Mesodermal cell (in vitro differentiated cells): Measurements from ENCODE around the gene TRIM4.
"Not testable (repeated sequence)": the region's sequence is repeated elsewhere in the genome, so short reads cannot be mapped to it uniquely, and the experiment has no call there.

Experiments used
- H3K27ac ChIP-seq: 2 replicates; pipeline ENCODE4 v1.7.0; 2013; ENCODE audit warnings: mild to moderate bottlenecking, low read depth, low read length, moderate library complexity; ENCODE audit not compliant: severe bottlenecking
- H3K36me3 ChIP-seq: 2 replicates; pipeline ENCODE4 v1.7.1; 2013; ENCODE audit warnings: mild to moderate bottlenecking, low read length, moderate library complexity; ENCODE audit not compliant: control insufficient read depth, insufficient read depth
- H3K4me1 ChIP-seq: one replicate; pipeline ENCODE4 v1.7.1; 2013; ENCODE audit warnings: mild to moderate bottlenecking, low read length; ENCODE audit not compliant: insufficient read depth, control insufficient read depth, poor library complexity, severe bottlenecking
- H3K4me3 ChIP-seq: 2 replicates; pipeline ENCODE4 v1.7.0; 2013; ENCODE audit warnings: low read length, control low read depth, mild to moderate bottlenecking; ENCODE audit not compliant: insufficient read depth, poor library complexity, severe bottlenecking; ENCODE audit errors: extremely low read depth
- H3K9me3 ChIP-seq: 2 replicates; pipeline ENCODE4 v1.7.1; 2013; ENCODE audit warnings: mild to moderate bottlenecking, low read length, moderate library complexity; ENCODE audit not compliant: control insufficient read depth
- whole genome bisulfite sequencing, 2 experiments: methylation state at CpG; one replicate each; pipeline ENCODE4 v1.1.5; 2013; ENCODE audit warnings: missing lambda C conversion rate in 2 of 2; ENCODE audit not compliant: insufficient coverage in 2 of 2; 5-methylcytosine and 5-hydroxymethylcytosine counted together

The TRIM4 gene

DNA sequence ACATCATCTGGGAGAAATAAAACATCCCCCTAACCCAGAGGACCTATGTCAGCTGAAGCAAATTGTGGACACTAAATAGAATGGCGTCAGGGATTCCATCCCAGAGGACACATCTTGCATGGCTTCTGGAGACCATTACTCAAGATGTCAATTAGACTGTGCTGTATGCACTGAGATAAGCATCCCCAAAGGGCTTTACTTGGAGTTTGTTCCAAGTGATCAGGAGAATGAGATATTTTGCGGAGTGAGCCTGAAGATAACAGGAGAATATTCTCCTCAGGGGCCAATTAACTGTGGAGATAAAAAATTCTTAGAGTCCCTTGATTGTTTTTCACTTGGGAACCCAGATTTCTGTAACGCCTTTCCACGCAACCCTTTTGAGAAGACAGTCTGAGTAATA, 38.0 kb downstream of the TRIM4 start:
- H3K4me1 ChIP-seq, result no peaks in the 10 kb centered on the region
- WGBS, 2 experiments, result 95% methylated on average over 2 to 4 of the region's 4 CpGs
- no peak overlapping the region for H3K4me3 ChIP-seq
- no peaks in the 10 kb centered on the region for H3K9me3 ChIP-seq
- H3K36me3 ChIP-seq, result no peaks in the 10 kb centered on the region
- H3K27ac ChIP-seq, result no peak overlapping the region

DNA sequence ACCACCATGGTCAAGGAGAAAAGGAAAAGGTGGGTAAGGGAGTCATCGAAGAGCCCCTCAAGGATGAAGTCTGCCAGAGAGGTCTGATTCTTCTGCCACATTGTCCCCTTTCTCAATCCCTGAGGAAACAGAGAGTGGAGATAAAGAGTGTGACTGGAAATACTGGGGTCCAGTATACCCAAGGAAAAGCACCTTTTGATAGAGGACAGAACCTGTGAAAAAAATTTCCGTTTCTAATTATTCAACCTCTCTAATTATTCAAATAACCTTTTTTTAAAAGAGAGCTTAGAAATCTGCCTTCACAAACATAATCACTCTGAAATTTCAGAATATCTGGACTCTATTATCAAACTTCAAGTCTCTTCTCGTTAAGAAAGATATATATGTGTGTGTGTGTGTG, 42.4 kb downstream of the TRIM4 start, which contains the start of gene OR2AE1:
OR2AE1 (minus strand) TSS at position 101 of the 400 bp plus-strand sequence; CDS start at position 101, 0 bp downstream.
- Histone ChIP-seq H3K36me3 (no peaks in the 10 kb centered on the region), H3K4me1 (no peaks in the 10 kb centered on the region), H3K9me3 (no peaks in the 10 kb centered on the region), H3K4me3 (no peak within 1 kb of the TSS), H3K27ac (no peak within 1 kb of the TSS)
- WGBS, 2 experiments, result 100% methylated on average over 1 to 2 of the region's 3 CpGs

- no peaks in the 10 kb centered on the region for H3K4me1 ChIP-seq
- 80 to 97% methylated on average over 4 to 5 of the region's 5 CpGs for WGBS, 2 experiments
- H3K27ac ChIP-seq, result no peak overlapping the region
- no peaks in the 10 kb centered on the region for H3K9me3 ChIP-seq
- no peaks in the 10 kb centered on the region for H3K36me3 ChIP-seq
- no peak overlapping the region for H3K4me3 ChIP-seq
Observed at GRCh38 chr7:99876491-99876890, 42.8 kb downstream of the TRIM4 start.

- WGBS, 2 experiments, result 100% methylated on average over 1 of the region's 1 CpG; no CpG with 5 or more reads in 1 of the 2 experiments
- Histone ChIP-seq H3K27ac (no peak overlapping the region), H3K4me3 (no peak overlapping the region), H3K9me3 (no peaks in the 10 kb centered on the region), H3K4me1 (no peaks in the 10 kb centered on the region), H3K36me3 (no peaks in the 10 kb centered on the region)
Observed at GRCh38 chr7:99868246-99868645, 51.1 kb downstream of the TRIM4 start.

DNA sequence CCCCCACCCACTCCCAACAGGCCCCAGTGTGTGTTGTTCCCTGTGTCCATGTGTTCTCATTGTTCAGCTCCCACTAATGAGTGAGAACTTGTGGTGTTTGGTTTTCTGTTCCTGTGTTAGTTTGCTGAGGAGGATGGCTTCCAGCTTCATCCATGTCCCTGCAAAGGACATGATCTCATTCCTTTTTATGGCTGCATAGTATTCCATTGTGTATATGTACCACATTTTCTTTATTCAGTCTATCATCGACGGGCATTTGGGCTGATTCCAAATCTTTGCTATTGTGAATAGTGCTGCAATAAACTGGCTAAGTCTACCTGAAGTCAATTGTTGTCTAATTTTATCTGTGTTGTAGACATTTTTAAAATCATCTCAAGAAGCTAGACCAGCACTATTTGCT, 51.9 kb downstream of the TRIM4 start:
- not testable (repeated sequence) for H3K4me3 ChIP-seq, H3K4me1 ChIP-seq, H3K27ac ChIP-seq, H3K36me3 ChIP-seq, H3K9me3 ChIP-seq
- WGBS, 2 experiments, result no CpG with 5 or more reads among the region's 2 CpGs

DNA sequence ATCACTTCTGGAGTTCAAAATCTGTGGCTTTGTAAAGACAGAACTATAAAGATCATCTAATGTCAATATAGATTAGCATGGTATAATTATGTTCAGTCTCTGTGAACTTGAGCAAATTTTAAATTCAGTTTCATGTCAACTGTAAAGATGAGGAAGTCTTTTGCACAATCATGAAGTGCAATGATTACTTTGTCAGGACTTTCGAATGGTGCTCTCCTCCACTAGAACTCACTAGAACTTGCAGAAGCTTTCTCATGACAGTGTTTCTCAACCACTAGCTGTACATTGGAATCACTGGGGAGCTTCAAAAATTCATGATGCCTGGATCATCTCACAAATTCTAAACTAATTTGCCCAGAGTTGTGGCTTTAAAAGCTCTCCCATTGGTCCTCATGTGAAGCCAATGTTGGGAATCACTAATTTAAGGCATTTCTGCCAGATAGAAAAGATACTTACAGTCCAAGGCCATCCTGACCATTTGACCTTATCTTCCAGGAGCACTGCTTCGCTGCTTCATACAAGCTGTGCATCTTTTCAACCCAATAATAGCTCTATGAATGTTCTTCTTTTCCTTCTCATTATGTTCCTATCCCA, 55.4 kb downstream of the TRIM4 start:
- no peaks in the 10 kb centered on the region for H3K36me3 ChIP-seq
- WGBS, 2 experiments, result no CpG with 5 or more reads among the region's 2 CpGs

DNA sequence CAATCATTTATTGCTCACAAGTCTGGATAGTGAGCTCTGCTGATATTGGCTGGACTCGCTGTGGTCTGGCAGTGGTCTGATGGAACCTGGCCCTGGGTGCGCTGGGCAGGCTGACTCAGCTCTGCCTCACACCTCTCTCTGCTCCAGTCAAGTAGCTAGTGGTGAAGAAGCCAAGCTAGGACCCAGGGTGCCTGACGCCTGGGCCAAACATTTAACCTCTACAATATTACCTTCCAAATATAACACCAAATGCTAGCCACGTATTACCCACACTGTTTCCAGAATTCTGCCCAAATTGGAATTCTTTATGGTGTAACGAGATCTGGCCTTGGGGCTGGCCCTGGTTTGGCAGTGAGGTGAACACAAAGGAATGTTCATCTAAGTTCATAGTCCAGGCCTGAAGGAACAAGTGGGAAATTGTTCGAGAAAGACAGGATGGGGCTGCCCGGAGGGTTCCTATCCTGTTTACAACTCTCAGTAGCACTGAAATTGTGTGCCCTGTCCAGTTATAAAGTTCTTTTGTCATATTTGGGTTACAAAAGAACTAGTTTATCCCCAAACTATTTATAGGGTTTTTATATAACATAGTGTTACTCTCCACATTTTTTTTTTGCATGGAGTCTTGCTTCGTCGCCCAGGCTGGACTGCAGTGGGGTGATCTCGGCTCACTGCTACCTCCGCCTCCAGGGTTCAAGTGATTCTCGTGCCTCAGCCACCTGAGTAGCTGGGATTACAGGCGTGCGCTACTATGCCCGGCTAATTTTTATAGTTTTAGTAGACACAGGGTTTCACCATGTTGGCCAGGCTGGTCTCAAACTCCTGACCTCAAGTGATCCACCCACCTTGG, 58.8 kb downstream of the TRIM4 start:
- Histone ChIP-seq H3K36me3 (no peaks in the 10 kb centered on the region), H3K4me3 (no peak overlapping the region), H3K4me1 (peaks cover 6% of the 10 kb centered on the region), H3K27ac (no peak overlapping the region), H3K9me3 (no peaks in the 10 kb centered on the region)
- 81 to 86% methylated on average over 12 to 15 of the region's 15 CpGs for WGBS, 2 experiments

More for the DNA sequence above, 55.4 kb downstream of the TRIM4 start:
- Histone ChIP-seq H3K27ac (no peak overlapping the region), H3K9me3 (no peaks in the 10 kb centered on the region), H3K4me3 (no peak overlapping the region), H3K4me1 (peaks cover 6% of the 10 kb centered on the region)

GRCh38 chr7:99855236-99855635, 64.1 kb downstream of the TRIM4 start:
- no CpG with 5 or more reads among the region's 1 CpG for WGBS, 2 experiments
- H3K4me3 ChIP-seq, result no peak overlapping the region
- no peaks in the 10 kb centered on the region for H3K4me1 ChIP-seq

DNA sequence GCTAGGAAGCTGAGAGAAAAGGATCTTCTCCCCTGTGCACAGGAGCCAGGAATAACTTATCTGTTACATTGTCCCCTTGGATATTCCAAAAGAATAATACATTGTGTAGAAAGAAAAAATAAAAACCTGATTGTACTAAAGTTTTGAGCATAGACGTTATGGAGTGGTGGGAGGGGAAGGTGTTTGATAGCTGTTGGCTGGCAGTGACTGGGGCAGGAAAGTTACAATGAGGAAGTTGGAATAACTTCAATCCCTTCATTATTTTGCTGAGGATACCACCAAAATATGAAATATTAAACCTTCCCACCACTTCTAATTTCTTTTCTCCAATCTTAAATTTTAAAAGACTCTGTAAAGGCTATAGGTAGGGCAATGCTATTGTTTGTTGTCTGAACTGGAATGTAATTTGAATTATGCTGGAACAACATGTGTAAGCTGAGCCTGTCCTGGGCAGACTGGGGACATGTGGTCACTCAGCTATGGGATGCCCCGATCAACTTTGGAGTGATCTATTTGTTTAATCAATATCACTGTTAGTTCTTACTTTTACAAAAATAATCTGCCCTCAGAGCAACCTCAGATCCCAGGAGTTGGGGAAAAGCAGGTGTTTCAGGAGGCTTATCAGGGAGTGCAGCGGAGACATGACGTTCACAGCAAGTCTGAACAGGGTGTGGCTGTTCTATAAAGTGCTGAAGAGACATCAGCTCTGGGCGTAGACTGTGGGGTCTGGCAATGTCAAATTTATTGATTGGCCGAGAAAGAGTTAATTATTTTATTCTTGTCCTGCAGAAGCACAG, 70.7 kb downstream of the TRIM4 start:
- Histone ChIP-seq H3K4me1 (no peaks in the 10 kb centered on the region), H3K36me3 (no peaks in the 10 kb centered on the region), H3K4me3 (no peak overlapping the region), H3K27ac (no peak overlapping the region), H3K9me3 (no peaks in the 10 kb centered on the region)
- WGBS, 2 experiments, result 92% methylated on average over 3 of the region's 6 CpGs; no CpG with 5 or more reads in 1 of the 2 experiments

More at GRCh38 chr7:99855236-99855635, 64.1 kb downstream of the TRIM4 start:
- Histone ChIP-seq H3K9me3 (no peaks in the 10 kb centered on the region), H3K36me3 (no peaks in the 10 kb centered on the region), H3K27ac (no peak overlapping the region)

DNA sequence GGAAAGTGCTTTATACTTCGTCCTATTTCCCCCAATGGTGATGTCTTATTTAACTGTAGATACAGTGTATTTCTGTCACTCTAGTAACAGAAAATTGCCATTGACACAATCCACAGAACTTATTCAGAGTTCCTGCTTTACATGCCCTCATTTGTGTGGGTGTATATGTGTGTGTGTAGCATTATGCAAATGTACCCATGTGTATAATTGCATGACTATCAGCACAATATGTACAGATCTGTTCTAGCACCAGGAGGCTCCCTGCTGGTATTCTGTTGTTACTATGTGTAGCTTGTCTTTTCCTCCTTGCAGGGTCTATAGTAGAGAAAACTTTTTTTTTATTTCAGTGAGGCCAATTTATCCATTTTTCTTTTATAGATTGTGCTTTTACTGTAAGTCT, 75.0 kb downstream of the TRIM4 start:
- H3K4me1 ChIP-seq, result no peaks in the 10 kb centered on the region
- WGBS, 2 experiments, result no CpG with 5 or more reads among the region's 1 CpG
- H3K27ac ChIP-seq, result no peak overlapping the region
- no peaks in the 10 kb centered on the region for H3K9me3 ChIP-seq
- H3K4me3 ChIP-seq, result no peak overlapping the region
- no peaks in the 10 kb centered on the region for H3K36me3 ChIP-seq
